Activated T-helper 17 cell treated with anti-CD3 and anti-CD28 coated beads, Interleukin-2, amount 50 U/mL, for 72 hours (primary cell): ENCODE data around the gene ASXL2. TPM values are rescaled to one million over a fixed set of nuclear protein-coding genes. Genes with fewer than 3 reads are reported as not detected.
"Not testable (repeated sequence)": the region's sequence is repeated elsewhere in the genome, so short reads cannot be mapped to it uniquely, and the experiment has no call there.

Experiments used
- ATAC-seq: fragments of 150-1000 bp; cut with Tn5 transposase; replicated peaks from 2 replicates; pipeline ENCODE4 v1.10.0; 2021; ENCODE audit warnings: mild to moderate bottlenecking, moderate library complexity
- H3K27ac Mint-ChIP-seq: one replicate; pipeline ENCODE4 v1.8.0; 2022; ENCODE audit warnings: mixed read lengths
- H3K27me3 Mint-ChIP-seq: one replicate; pipeline ENCODE4 v1.8.0; 2022; ENCODE audit warnings: mixed read lengths
- H3K36me3 Mint-ChIP-seq: one replicate; pipeline ENCODE4 v1.8.0; 2022; ENCODE audit warnings: low read depth, mild to moderate bottlenecking, mixed read lengths
- H3K4me1 Mint-ChIP-seq: one replicate; pipeline ENCODE4 v1.8.0; 2022; ENCODE audit warnings: mixed read lengths
- H3K4me3 Mint-ChIP-seq: one replicate; pipeline ENCODE4 v1.8.0; 2022; ENCODE audit warnings: mild to moderate bottlenecking, mixed read lengths
- H3K9me3 Mint-ChIP-seq: one replicate; pipeline ENCODE4 v1.8.0; 2022; ENCODE audit warnings: mixed read lengths
- total RNA-seq, 2 donors: library from RNA; stranded (reverse); gene quantifications; one replicate each; pipeline ENCODE4 v1.2.3, GENCODE V29; 2022

The ASXL2 gene
- total RNA-seq, 2 donors from 2014 or later, result 28.5 to 37.1 TPM

DNA sequence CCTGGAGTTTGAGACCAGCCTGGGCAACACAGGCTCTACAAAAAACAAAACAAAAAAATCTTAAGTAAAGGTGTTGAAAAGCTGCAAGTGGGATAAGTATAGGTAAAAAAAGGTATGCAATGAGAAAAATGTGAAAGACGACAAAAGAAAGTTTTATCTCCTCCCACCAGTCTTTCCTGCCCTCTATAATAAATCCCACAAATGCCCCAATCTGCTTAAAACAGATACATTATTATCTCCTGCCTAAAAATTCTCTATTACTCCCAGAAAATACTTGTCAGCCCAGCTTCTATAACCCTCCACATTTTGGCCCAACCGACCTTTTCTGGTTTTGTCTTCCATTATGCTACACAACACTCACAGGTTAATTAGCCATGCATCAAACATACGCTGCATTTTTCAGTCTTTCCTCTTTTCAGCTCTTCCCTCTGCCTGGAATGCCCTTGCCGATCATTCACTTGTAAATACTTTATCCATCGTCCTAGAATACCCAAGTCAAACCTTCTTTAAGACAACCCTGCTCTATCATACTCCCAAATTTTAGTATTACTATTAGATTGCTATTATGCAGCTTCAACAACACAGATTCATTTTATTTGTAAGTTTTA is 10.8 kb downstream of the ASXL2 start:
- no peak overlapping the region for H3K4me3 Mint-ChIP-seq
- peaks cover 50% of the 10 kb centered on the region for H3K36me3 Mint-ChIP-seq
- H3K4me1 Mint-ChIP-seq, result peaks cover 5% of the 10 kb centered on the region
- no peaks in the 10 kb centered on the region for H3K27me3 Mint-ChIP-seq
- H3K27ac Mint-ChIP-seq, result no peak overlapping the region
- no peaks in the 10 kb centered on the region for H3K9me3 Mint-ChIP-seq
- no peak for ATAC-seq

DNA sequence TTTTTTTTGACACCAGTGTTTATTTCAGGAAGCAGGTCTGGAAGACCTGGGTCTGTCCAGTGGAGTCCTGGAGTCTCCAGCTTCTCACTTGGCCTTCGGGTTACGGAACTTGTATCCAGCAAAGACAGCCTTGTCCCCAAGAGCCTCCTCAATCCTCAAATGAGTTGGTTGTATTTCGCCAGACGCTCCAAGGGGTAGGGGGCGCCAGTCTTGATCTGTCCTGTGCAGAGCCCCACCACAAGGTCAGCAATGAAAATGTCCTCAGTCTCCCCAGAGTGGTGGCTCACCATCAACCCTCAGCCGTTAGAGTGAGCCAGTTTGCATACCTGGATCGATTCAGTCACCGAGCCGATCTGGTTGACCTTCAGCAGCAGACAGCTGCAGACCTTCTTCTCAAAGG is 21.9 kb downstream of the ASXL2 start:
- H3K27me3 Mint-ChIP-seq, result no peaks in the 10 kb centered on the region
- no peak overlapping the region for H3K27ac Mint-ChIP-seq
- H3K36me3 Mint-ChIP-seq, result peaks cover 12% of the 10 kb centered on the region
- no peak for ATAC-seq
- H3K4me1 Mint-ChIP-seq, result peaks cover 40% of the 10 kb centered on the region
- H3K9me3 Mint-ChIP-seq, result no peaks in the 10 kb centered on the region
- no peak overlapping the region for H3K4me3 Mint-ChIP-seq

DNA sequence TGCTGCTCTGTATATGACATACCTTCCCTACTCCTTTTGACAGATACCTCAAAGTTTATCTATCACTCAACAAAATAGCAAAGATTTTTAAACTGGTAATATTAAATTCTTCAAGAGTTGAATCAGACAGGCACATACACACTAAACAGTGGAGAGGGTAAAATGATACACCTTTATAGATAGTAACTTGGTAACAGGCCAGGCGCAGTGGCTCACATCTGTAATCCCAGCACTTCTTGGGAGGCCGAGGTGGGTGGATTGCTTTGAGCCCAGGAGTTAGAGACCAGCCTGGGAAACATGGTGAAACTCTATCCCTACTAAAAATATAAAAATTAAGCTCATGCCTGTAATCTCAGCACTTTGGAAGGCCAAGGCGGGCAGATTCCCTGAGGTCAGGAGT is 23.2 kb downstream of the ASXL2 start:
- H3K9me3 Mint-ChIP-seq, result no peaks in the 10 kb centered on the region
- no peak overlapping the region for H3K4me3 Mint-ChIP-seq
- no peaks in the 10 kb centered on the region for H3K27me3 Mint-ChIP-seq
- no peak for ATAC-seq
- H3K36me3 Mint-ChIP-seq, result peaks cover 12% of the 10 kb centered on the region
- no peak overlapping the region for H3K27ac Mint-ChIP-seq
- peaks cover 35% of the 10 kb centered on the region for H3K4me1 Mint-ChIP-seq

DNA sequence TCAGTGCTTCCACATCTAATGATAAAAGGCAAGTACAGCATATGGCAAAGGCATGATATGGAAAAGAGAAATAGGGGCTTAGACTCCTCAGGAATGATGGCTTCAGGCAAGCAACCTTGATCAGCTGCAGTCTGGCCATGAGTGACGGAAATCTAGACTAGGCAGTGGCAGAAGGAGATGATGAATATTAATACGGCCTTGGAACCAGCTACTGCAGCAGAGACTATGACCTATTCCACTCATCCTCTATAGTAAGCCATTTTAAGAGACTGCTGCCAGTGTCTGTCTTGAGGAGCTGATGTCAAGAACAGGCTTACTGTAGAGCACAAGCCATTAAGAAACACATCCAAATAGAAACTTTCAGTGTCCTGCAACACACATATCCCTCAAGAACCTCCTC is 23.7 kb downstream of the ASXL2 start:
- no peaks in the 10 kb centered on the region for H3K27me3 Mint-ChIP-seq
- H3K4me1 Mint-ChIP-seq, result peaks cover 35% of the 10 kb centered on the region
- ATAC-seq, result no peak
- H3K27ac Mint-ChIP-seq, result no peak overlapping the region
- H3K36me3 Mint-ChIP-seq, result peaks cover 12% of the 10 kb centered on the region
- H3K9me3 Mint-ChIP-seq, result no peaks in the 10 kb centered on the region
- no peak overlapping the region for H3K4me3 Mint-ChIP-seq

GRCh38 chr2:25853038-25853638 is 25.1 kb downstream of the ASXL2 start:
- peak; percentile 49 for ATAC-seq
- peaks cover 12% of the 10 kb centered on the region for H3K36me3 Mint-ChIP-seq
- H3K4me1 Mint-ChIP-seq, result peaks cover 35% of the 10 kb centered on the region
- peak overlapping the region; percentile 72 for H3K4me3 Mint-ChIP-seq
- H3K27me3 Mint-ChIP-seq, result no peaks in the 10 kb centered on the region
- no peaks in the 10 kb centered on the region for H3K9me3 Mint-ChIP-seq
- H3K27ac Mint-ChIP-seq, result peak overlapping the region; percentile 87

GRCh38 chr2:25851740-25852503 is 26.4 kb downstream of the ASXL2 start:
- ATAC-seq, result peak; percentile 94
- Mint-ChIP-seq H3K9me3 (no peaks in the 10 kb centered on the region), H3K27ac (peak overlapping the region; percentile 87), H3K36me3 (peaks cover 12% of the 10 kb centered on the region), H3K4me3 (peak overlapping the region; percentile 72), H3K27me3 (no peaks in the 10 kb centered on the region), H3K4me1 (peaks cover 34% of the 10 kb centered on the region)

DNA sequence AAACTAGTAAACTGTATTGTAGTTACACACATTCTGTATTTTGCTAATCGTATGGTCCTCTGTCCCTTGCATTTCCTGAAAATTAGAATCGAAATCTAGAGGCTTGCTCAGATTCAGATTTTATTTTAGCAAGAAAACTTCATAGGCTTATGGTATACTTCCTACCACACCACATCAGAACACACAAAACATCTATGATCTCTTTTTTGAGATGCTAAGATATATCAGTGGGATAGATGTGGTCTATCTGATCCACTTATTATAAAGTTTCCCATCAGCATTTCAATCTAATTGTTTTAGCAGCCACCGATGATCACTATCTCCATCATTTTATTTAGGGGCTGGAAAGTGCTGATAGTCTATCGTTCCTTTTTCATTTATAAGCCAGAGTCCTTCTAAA is 27.9 kb downstream of the ASXL2 start:
- H3K36me3 Mint-ChIP-seq, ATAC-seq, H3K9me3 Mint-ChIP-seq, H3K27me3 Mint-ChIP-seq: not testable (repeated sequence)
- H3K4me1 Mint-ChIP-seq, result peaks cover 34% of the 10 kb centered on the region
- peak overlapping the region; percentile 87 for H3K27ac Mint-ChIP-seq
- peak overlapping the region; percentile 72 for H3K4me3 Mint-ChIP-seq

DNA sequence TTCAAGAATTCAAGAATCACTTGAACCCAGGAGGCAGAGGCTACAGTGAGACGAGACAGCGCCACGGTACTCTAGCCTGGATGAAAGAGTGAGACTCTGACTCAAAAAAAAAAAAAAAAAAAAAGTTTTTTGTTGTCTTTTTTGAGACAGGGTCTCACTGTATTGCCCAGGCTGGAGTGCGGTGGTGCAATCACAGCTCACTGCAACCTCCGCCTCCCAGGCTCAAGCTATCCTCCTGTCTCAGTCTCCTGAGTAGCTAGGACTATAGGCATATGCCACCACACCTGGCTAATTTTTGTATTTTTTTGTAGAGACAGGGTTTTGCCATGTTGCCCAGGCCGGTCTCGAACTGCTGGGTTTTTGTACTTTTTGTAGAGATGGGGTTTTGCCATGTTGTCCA is 28.9 kb downstream of the ASXL2 start:
- H3K27me3 Mint-ChIP-seq, H3K4me3 Mint-ChIP-seq, H3K9me3 Mint-ChIP-seq, H3K27ac Mint-ChIP-seq, H3K36me3 Mint-ChIP-seq, ATAC-seq: not testable (repeated sequence)
- H3K4me1 Mint-ChIP-seq, result peaks cover 28% of the 10 kb centered on the region

DNA sequence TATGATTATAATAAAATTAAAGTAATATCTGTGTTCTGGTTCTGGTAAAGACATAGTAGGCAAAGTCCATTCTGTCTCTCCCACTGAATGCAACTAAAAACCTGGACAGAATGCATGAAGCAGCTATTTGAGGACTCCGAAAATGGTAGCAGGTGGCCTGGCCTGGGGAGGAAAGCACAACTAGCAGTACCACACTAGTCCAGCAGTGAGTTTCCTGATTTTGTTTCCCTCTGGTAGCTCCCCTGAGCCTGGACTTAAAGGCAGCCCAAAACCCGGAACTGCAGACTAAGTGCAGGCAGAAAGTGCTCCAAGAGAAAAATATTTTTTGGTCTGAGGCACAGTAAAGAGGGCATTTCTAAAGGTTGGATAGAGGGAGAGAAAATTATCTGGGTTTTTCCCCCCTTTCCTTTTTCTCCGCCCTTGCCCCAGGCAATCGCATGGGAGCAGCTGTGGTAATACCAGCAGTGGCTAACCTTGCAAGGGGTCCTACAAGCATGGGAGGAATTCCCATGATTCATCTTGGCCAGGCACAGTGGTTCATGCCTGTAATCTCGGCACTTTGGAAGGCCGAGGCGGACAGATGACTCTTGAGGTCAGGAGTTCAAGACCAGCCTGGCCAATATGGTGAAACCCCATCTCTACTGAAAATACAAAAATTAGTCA is 32.3 kb downstream of the ASXL2 start:
- Mint-ChIP-seq H3K4me3 (no peak overlapping the region), H3K27me3 (no peaks in the 10 kb centered on the region), H3K4me1 (peaks cover 5% of the 10 kb centered on the region), H3K9me3 (no peaks in the 10 kb centered on the region), H3K27ac (no peak overlapping the region), H3K36me3 (peaks cover 37% of the 10 kb centered on the region)
- ATAC-seq, result peak; percentile 66

DNA sequence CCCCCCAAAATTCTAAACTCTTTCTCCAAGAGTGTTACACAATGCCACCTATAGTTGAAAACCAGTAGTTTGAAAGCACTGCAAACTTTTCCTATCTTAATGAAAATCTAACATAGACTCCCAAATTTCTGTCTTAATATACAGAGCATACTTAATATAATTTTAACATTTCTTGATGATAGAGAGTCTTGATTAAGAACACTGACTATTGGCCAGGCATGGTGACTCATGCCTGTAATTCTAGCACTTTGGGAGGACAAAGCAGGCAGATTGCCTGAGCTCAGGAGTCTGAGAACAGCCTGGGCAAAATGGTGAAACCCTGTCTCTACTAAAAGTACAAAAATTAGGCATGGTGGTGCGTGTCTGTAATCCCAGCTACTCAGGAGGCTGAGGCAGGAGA is 34.2 kb downstream of the ASXL2 start:
- no peak for ATAC-seq
- H3K9me3 Mint-ChIP-seq, result no peaks in the 10 kb centered on the region
- H3K27me3 Mint-ChIP-seq, result no peaks in the 10 kb centered on the region
- no peak overlapping the region for H3K27ac Mint-ChIP-seq
- H3K4me1 Mint-ChIP-seq, result peaks cover 5% of the 10 kb centered on the region
- H3K36me3 Mint-ChIP-seq, result peaks cover 51% of the 10 kb centered on the region
- H3K4me3 Mint-ChIP-seq, result no peak overlapping the region

- H3K27me3 Mint-ChIP-seq, result no peaks in the 10 kb centered on the region
- ATAC-seq, result no peak
- H3K4me3 Mint-ChIP-seq, result no peak overlapping the region
- no peak overlapping the region for H3K27ac Mint-ChIP-seq
- peaks cover 2% of the 10 kb centered on the region for H3K4me1 Mint-ChIP-seq
- peaks cover 51% of the 10 kb centered on the region for H3K36me3 Mint-ChIP-seq
- H3K9me3 Mint-ChIP-seq, result no peaks in the 10 kb centered on the region
Measured at GRCh38 chr2:25842155-25842554, 36.1 kb downstream of the ASXL2 start.

DNA sequence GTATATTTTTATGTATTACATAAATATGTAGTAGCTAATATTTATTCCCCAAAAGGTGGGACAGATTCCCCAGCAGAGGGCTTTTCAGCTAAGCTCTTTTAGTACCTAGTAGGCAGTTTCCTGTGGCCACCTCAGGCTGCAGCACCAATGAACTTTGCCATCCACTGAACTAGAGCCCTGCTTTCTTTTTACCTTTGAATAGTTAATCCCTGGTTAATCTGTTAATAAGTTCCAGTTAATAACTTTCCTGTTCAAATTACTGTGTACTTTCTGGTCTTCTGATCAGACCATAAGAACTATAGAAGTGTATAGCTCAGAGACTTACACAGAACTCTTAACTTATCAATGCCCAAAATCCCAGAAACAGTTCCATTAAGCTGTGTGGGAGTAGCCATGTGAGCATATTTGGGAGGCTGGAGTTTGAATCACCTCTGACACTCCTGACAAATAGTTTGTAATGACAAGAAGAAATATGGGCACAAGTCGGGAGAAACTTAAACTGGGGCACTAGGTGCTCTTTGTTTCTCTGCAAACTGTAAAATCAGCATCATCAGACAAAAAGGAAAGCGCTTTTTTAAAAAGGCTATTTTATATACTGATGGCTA is 40.0 kb downstream of the ASXL2 start:
- no peak for ATAC-seq
- no peaks in the 10 kb centered on the region for H3K4me1 Mint-ChIP-seq
- peaks cover 41% of the 10 kb centered on the region for H3K36me3 Mint-ChIP-seq
- no peak overlapping the region for H3K27ac Mint-ChIP-seq
- no peaks in the 10 kb centered on the region for H3K9me3 Mint-ChIP-seq
- no peak overlapping the region for H3K4me3 Mint-ChIP-seq
- H3K27me3 Mint-ChIP-seq, result no peaks in the 10 kb centered on the region

- H3K27ac Mint-ChIP-seq, result no peak overlapping the region
- ATAC-seq, result no peak
- peaks cover 14% of the 10 kb centered on the region for H3K4me1 Mint-ChIP-seq
- H3K27me3 Mint-ChIP-seq, result no peaks in the 10 kb centered on the region
- H3K9me3 Mint-ChIP-seq, result no peaks in the 10 kb centered on the region
- peaks cover 32% of the 10 kb centered on the region for H3K36me3 Mint-ChIP-seq
- H3K4me3 Mint-ChIP-seq, result no peak overlapping the region
Measured at GRCh38 chr2:25835906-25836305, 42.4 kb downstream of the ASXL2 start.

- Mint-ChIP-seq H3K36me3 (peaks cover 30% of the 10 kb centered on the region), H3K27ac (no peak overlapping the region), H3K9me3 (no peaks in the 10 kb centered on the region), H3K4me3 (no peak overlapping the region), H3K4me1 (peaks cover 20% of the 10 kb centered on the region), H3K27me3 (no peaks in the 10 kb centered on the region)
- ATAC-seq, result no peak
Measured at GRCh38 chr2:25833566-25833965, 44.7 kb downstream of the ASXL2 start.
